Skin epidermis (tissue), 12 donors: Measurements from ENCODE around the gene KCNMB2.

Experiments used
- H3K27ac ChIP-seq, 21 experiments: fragments of 200-600 bp; sonication (generic) in 11 of 21; one replicate each; pipeline ENCODE4 v1.5.0; 2020; ENCODE audit warnings: mild to moderate bottlenecking in 3 of 21, inconsistent platforms in 2 of 21, moderate library complexity in 2 of 21
- H3K4me3 ChIP-seq, 7 experiments: fragments of 200-600 bp; sonication (generic) in 2 of 7; one replicate each; pipeline ENCODE4 v1.5.0; 2020; ENCODE audit warnings: inconsistent platforms in 2 of 7, mild to moderate bottlenecking in 2 of 7, moderate library complexity in 1 of 7

Gene KCNMB2

DNA sequence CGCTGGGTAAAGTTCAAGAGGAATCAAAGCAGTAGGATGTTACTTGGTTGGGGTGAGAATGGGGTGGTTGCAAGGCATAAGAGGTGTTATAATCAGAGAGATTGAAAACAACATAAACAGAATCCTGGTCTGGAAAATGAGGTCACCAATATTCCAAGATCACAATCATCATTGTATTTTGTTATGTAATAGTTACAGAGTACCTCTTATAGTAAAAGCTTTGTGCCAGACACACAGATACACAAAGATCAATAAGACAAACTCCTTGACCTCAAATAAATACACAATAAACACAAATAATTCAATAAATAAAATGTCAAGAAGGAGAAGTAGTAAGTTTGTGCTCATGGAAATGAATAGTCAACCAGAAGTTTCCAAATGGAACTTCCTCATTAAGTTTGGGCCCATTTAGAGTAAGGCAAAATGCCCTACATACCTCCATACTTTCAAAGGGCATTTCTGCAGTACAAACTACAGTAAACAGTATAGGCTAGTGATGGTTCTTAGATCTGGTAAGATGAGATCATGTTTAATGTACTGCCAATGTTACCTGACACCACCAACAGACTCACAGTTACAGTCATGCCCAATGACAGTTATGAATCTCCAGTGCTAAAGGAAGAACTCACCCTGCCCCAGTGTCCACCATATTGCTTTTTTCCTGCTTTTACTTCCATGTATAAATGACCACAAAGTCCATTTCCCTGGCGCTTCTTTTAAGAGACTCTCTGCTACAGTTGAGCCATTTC, 93.4 kb downstream of the KCNMB2 start:
- Histone ChIP-seq H3K4me3 (no peak overlapping the region), H3K27ac (no peak overlapping the region)

DNA sequence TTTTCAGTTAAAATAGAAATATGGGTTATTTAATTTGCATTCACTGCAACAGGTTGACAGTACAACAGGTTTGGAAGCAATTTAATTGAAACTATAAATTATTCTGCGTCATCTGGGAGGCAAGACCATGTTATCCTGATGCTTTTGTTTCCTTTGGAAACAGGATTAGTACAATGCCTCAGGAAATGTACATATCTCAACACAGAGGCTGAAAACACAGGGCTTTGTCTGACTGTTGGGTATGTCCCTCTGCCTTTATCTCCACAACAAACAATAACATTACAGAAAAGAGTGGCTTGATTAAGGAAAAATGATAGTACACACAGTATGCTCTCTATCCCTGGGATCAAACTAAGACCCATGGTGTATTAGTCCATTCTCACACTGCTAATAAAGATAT, 95.7 kb downstream of the KCNMB2 start:
- Histone ChIP-seq H3K4me3 (no peak overlapping the region), H3K27ac (no peak overlapping the region)

DNA sequence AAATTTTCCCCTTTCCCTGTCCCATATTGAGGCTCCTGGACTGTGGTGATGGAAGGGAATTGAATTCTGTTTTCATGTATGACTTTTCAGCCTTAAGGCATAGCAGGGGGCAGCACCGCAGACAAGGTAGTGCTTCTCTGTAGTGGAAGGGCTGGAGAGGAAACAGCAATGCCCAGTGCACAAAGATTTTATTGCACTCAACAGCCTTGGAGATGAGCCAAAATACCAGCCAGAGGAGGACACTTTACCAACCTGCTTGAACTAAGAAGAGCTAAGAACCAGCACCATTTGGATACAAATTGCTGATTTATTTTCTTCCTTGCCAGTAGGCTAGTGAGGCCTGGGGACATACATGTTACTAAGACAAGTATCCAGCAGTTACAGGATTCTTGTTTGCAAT, 98.7 kb downstream of the KCNMB2 start:
- no peak overlapping the region for H3K27ac ChIP-seq
- H3K4me3 ChIP-seq = no peak overlapping the region

DNA sequence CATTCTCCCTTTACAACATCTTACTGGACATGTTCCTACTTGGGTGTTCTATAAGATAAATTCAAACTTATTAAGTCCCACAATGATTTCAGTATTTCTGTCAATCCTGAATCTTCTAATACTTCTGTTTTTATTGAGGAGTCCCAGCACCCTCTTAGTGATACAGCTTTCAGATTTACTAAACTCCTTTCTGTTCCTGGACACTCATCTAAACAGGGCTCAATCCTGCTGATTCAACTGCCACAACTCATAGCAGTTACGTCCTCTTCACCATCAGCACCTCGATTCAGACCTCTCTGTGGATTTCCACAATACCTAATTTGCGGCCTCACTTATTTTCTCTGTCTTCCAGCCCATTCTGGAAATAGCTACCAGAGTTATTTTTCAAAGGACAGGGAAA, 101.6 kb downstream of the KCNMB2 start:
- H3K27ac ChIP-seq = no peak overlapping the region
- H3K4me3 ChIP-seq = no peak overlapping the region

DNA sequence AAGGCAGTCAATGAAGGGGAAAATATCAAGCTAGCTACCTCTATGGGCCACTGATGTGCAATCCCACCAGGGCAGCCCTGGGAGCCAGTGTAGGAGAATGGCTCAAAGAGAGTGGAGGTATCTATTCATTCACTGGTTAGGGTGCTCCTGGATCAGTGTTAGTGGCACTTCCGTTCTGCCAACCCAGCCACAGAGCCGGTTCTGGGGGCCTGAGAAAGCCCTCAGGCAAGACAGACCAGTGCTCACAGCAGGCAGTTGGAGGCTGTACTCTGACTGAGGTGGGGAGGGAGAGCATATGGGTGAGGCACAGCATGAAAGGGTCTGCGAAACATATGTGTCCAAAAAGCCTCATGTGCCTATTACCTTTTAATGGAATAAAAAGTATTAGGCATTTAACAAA, 109.3 kb downstream of the KCNMB2 start:
- H3K4me3 ChIP-seq = no peak overlapping the region
- H3K27ac ChIP-seq = no peak overlapping the region

DNA sequence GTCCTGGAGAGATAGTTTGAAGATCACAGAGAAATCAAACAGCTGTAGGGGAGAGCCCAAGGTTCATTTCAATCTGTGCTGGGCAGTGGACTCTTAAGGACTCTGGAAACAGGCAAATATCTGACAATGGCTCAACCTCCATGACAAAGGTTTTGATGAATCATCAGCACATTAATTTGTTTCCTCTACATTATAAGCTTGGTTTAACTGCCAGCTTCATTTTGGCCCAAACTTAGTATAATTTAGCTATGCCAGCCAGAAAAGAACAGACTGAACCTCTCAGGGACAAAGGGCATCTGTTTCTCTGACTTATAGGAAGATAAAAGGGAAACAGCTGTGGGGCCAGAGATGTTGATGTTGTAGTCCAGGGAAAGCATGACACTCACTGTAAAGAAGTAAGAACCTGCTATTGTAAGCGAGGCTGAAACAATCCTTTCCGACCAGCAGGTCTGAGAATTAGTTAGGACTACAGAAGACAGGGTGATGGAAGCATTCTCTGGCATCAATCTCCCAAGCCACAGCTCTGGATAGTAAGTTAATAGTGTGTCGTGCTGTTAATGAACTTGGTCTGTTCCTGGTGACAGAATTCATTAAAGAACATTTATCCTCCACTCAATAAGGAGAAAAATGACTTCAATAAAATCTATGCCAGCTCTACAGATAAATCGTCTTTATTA, 110.1 kb downstream of the KCNMB2 start:
- no peak overlapping the region for H3K27ac ChIP-seq
- no peak overlapping the region for H3K4me3 ChIP-seq

DNA sequence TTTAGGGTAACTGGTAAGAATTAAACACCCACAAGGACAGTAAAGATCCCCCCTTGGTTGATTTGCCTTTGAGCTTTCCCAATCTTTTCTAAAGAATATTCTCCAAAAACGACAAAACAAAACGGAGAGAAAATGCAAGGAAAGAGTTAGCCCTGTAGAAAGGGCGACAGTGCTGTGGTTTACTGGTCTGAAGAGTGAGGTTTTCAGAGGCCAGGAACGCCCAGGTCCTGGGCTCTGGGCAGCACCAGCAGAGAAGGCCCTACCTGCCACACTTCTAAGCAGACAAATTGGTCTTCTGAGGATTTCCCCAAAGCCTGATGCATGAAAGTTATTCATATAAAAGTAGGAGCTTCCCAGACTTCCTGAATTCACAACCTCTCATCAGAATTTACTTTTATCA, 119.3 kb downstream of the KCNMB2 start:
- H3K27ac ChIP-seq = no peak overlapping the region

DNA sequence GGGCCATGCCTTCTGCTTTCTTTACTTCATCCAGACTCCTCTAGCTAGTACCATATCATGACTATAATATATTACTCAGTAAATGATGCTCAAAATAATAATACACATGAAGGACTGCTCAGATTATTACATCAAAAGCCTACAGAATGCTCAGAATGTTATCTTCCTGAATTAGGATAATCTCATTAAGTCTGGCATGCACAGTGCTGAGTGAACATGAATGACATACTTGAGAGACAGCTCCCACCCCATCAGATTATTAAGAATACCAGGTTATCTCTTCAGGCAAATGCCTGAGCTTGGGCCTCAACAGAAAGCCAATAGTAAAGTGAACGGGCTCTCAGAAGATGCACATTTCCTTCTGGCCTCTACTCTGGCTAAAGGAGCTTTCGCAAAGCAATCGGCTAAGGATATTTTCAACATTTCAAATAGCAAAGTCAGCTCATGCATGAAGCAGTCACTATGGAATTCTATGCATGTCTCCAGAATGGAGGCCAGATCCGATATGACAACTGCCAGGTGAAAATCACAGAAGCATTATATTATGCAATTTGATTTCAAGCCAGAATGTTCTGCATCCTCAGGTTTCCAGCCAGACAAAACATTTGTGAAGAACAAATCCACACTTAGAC, 122.6 kb downstream of the KCNMB2 start:
- H3K4me3 ChIP-seq = no peak overlapping the region
- no peak overlapping the region for H3K27ac ChIP-seq

More for the DNA sequence above, 119.3 kb downstream of the KCNMB2 start:
- H3K4me3 ChIP-seq = no peak overlapping the region

DNA sequence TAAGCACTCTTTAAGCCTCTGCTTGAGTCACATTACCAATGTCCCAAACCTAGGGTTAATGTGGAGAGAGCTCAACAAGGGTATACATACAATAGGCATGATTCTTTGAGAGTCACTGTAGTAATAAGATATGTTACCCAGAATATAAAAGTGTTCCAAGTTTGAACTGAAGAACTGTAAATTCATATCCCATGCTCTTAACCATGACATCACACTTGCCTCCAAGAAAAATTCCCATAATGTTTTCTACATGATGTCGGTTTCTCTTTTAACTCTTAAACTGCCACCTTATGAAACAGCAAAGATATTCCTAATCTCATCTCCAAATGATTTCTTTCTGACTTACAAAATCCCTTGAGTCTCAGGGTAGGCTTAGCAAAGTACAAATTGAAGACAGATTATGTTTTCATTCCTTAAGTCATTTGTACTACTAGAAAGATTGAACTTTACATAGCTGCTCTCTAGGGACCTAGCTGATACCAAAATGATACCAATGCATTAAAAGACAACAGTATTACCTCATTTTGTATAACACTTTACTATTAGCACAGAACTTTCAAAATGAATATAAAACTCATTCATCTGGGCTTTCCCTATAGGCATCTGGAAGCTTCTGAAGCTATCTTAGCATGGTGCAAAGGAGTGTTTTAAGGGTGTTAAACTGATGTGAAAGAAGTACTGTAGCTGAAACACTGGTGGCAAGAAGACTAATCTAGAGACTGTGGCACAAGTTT, 127.1 kb downstream of the KCNMB2 start:
- H3K27ac ChIP-seq = no peak overlapping the region
- no peak overlapping the region for H3K4me3 ChIP-seq

DNA sequence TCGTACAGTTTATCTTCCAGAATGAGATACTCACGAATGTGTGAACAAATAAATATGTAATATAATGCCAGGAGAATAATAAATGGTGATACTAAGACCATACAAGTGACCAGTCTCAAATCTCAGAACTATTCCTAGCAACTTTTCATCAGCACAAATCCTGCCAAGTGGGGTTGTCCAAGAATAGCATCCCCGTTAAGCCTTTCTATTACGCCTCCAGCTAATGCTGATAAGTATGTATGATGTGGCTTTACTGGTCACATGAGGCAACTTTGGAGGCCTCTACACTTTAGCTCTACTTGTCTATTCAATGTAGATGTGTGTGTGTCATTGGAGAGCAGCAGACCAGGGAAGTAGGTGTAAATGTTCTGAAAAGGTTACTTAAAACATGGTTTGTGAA, 129.5 kb downstream of the KCNMB2 start:
- Histone ChIP-seq H3K4me3 (no peak overlapping the region), H3K27ac (no peak overlapping the region)

DNA sequence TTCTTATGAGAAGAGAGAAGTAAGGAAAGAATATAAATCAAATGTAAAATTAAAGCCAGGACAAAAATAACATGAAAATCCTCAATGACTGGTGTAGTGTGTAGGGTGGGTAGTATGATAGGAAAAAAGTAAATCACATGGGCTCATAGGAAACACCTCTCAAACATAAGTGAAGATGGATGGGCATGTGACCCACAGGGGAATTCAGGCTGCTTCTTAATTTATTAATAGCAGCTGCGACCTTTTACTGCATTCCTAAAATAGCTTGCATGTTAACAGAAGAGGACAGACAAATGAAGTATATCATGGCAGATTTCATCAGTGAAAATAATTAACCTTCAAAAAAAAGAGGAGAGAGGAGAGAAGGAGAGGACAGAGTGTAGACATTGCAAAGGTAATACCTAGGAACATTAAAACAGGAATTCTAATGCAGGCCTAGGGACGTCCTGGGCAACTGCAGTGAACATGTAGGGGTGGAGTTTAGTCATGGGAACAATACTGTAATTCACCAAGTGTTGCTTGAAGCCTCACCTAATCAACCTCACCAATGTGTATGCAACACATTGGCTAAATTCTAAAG, 132.9 kb downstream of the KCNMB2 start:
- H3K27ac ChIP-seq = no peak overlapping the region
- H3K4me3 ChIP-seq = no peak overlapping the region

DNA sequence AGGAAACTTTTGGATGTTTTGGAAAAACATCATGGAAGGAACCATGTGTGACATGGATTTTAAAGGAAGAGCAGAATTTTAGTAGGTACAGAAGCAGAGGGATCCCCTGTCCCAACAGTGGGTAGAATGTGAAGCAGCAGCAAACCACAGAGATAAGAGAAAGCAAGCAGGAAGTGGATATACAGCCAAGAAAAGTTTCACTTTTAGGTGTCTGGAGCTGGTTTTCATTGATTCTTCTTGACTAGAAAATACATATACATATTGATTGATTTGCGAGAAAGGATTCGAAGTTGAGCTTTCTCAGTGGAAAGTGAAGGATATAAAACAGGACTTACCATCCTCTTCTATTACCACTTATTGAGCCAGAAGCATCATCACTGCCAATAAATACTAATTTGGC, 133.5 kb downstream of the KCNMB2 start:
- no peak overlapping the region for H3K27ac ChIP-seq
- no peak overlapping the region for H3K4me3 ChIP-seq

DNA sequence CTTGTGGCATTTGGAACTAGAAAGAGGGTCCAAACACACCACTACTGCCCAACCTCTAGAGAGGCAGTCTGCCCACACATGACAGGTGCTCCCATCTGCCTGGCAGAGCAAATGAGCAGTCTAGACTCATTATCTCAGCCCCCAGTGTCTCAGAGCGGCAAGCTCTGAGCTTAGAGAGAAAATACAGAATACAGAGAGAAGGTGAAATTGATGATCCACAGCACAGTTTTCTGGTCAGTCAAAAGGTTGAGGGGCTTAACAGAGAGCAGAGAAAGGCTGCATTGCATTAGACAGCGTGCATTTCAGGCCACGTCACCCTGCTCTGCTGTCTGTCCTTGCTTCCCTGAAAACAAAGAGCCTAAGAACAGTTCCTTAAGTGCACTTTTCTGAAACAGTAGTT, 135.1 kb downstream of the KCNMB2 start:
- Histone ChIP-seq H3K4me3 (no peak overlapping the region), H3K27ac (no peak overlapping the region)

DNA sequence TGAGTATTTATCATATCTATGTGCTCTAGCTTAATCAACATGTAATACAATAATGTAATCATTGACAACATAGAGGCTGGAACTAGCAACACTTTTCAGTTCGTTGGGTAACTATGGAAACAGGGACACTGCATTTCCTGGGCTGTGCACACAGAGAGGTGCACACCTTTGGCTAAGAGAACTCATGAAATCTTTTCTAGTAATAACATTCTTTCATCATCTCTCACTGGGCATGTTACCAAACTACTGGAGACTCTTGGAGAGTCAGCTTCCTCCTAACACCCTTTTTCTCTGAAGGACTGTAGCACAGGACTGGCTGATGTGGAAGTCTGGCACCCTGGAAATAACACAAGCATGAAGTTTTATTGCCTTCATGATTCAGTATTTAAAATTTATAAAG, 135.6 kb downstream of the KCNMB2 start:
- H3K27ac ChIP-seq = no peak overlapping the region
- H3K4me3 ChIP-seq = no peak overlapping the region

DNA sequence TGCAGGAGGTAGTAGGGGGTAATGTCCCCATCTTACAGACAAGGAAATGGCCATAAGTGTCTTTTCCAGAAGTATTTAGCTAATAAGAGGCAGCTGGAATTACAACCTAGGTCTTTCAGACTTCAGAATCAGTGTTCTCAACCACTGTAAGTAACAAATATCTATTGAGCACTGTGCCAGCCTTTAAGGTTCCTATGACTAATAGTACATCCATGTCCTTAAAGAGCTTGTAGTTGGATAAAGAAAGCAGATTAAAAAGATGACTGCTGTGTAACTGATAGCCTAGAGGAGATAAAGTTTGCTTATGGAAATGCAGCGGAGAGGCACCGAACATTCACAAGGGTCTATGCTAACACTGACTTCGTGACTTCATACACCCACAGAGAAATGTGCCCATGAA, 136.0 kb downstream of the KCNMB2 start:
- no peak overlapping the region for H3K27ac ChIP-seq

DNA sequence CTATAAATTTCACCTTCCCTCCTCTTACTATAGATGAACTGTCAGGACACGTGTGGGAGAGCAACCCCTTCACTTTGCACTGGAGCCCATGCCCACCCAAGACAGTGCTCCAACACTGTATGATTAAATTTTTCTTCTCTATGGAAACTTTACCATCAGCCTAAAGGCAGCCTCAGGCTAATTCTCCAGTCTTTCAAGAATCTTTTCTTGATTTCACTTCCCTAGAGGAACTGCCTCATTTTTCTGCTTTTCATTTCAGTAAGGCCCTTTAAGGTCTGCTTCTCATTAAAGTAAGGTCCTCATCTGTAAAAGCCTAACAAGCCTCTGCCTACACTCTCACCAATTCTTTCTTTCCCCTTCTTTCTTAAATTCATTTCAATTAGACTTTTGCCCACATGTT, 137.3 kb downstream of the KCNMB2 start:
- H3K27ac ChIP-seq = no peak overlapping the region
- no peak overlapping the region for H3K4me3 ChIP-seq

More for the DNA sequence above, 136.0 kb downstream of the KCNMB2 start:
- H3K4me3 ChIP-seq = no peak overlapping the region

DNA sequence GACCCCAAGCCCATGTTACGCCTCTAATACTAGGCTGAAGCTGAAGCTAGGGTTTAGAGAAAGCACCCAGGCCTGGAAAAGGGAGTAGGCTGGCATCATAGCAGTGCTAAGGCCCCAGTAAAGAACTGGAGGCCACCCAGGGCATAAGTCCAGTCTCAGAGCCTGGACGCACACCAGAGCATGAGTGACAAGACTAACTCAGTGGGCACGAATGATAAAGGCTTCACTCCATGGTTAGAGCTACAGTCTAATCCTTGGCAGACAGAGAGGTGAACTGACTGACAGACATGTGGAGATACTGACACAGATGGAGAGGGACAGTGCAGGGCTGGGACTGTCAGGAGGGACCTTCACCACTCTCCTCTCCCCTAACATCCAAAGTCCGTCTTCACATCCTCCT, 139.8 kb downstream of the KCNMB2 start:
- Histone ChIP-seq H3K27ac (no peak overlapping the region), H3K4me3 (no peak overlapping the region)

DNA sequence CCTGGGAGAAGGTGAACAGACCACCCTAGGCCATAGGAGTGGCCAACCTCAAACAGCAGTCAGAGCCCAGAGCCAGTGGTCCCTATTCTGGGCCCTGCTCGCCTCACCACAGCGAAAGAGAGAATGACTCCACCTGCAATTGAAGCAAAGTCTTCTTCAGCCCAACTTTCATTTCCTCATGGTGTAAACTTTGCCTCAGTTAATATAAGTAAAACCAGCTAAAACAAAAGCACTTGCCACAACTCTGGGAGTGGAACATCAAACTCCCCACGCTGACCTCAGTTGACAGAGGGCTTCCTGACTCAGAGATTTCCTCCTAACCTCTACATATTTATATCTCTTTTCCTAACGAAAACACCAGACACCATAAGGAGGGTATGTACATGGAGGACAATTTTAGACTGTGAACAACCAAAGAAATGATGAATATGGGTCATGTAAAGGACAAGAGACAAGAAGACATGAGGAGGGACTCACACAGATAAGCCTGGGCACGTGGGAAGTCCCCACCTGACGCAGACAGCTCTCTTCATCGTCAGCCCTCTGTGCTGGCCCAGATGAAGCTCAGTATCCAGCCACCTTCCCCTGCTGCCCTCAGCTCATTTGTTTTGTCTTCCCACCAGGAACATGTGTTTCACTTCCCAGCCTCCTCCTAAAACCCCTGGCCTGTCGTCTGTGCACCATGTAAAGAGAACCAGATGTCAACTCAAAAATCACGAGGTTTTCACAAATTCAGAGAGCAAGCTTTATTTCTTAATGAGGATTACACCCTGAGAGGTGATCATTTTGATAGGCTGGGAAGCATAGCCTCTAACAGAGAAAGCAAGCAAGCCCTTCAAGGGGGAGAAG, 140.9 kb downstream of the KCNMB2 start:
- Histone ChIP-seq H3K27ac (no peak overlapping the region), H3K4me3 (no peak overlapping the region)

DNA sequence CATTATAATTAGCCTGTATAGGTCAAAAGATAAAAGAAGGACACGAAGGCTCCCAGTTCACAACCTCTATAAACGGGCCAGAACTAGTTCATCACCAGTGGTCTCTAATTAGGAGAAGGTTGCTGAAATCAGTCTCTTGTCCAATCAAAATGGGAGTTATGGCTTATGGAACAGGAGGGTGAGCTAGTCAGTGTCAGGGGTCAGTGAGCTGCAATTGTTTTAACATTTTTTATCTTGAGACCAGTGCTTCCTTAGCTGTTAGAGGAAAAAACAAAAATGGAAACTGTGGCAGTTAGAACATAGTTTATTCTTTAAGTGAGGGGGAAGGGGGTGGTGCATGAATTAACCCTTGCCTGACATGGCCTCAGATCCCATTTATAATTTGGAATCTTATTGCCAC, 141.7 kb downstream of the KCNMB2 start:
- Histone ChIP-seq H3K4me3 (no peak overlapping the region), H3K27ac (no peak overlapping the region)
